ENCODE measurements around the gene DLG1. TPM values are rescaled to one million over a fixed set of nuclear protein-coding genes. Genes with fewer than 3 reads are reported as not detected.
A peak's percentile ranks its signal among the peaks of the same experiment; 100 is the strongest.

DLG1 gene
- total and polyA plus RNA-seq, 9 of the 15 experiments (the other 6 are each of a cell fraction or from before 2014, with no cell fraction given), result 9.4 to 63.5 (median 43.6) TPM

DNA sequence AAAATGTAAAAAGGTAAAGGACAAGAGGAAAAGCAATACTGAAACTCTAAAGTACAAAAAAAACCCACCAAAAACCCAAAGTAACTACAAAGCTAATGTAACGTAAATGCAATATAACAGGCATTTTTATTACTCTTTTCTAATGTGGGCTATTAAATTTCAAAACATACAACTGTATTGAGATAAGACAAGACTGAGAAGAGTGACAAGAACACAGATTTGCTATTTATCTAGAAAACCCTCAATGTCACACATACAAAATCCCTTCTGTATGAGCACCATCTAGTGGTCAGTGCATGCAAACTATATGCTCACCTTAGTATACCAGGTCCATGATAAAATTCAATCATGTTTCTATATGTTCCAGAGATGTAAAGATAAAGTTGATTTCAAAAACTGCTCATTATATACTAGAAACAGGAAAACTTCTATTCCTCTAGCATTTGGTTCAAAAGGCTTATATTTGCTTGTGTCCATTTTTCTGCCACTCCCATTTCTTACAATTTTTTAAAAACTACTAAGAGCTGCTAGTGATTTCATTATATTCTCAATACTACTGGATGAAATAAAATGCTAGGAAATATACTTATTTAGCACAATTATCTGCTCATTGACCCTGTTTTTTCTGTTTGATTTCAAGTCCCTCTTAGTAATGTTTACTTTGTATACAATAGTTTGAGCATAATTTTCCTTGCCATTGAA, 111.4 kb downstream of the DLG1 start:
- H3K27me3 ChIP-seq (ENCODE audit: control insufficient read depth in 2 of 2, insufficient read depth in 2 of 2, low read length in 2 of 2), result no peaks in the 10 kb centered on the region
- peaks cover 7% of the 10 kb centered on the region; the same call in 2 of the 3 replicates for H3K36me3 ChIP-seq (ENCODE audit: control insufficient read depth, insufficient read depth, low read length)
- no peak overlapping the region for H3K4me2 ChIP-seq (ENCODE audit: insufficient read depth, low read length)
- no peaks in the 10 kb centered on the region for H3K9me1 ChIP-seq (ENCODE audit: control insufficient read depth, insufficient read depth, low read length)
- H3K4me1 ChIP-seq (replicated peaks in 1 of 2; ENCODE audit: control insufficient read depth in 2 of 2, insufficient read depth in 2 of 2, low read length in 2 of 2), result no peaks in the 10 kb centered on the region; a peak in 1 of 5 replicates
- H4K20me1 ChIP-seq (replicated peaks; ENCODE audit: control insufficient read depth, insufficient read depth, low read length), result peaks cover 4% of the 10 kb centered on the region; the same call in 1 of the 2 replicates
- no peak overlapping the region for H2AFZ ChIP-seq (ENCODE audit: low read depth, low read length)
- BruUV-seq (replicated peaks), result no TSS peak
- H3K9ac ChIP-seq (ENCODE audit: insufficient read depth in 1 of 2, low read depth in 2 of 2, low read length in 2 of 2), result no peak overlapping the region
- DNase-seq (ENCODE audit: extremely low read depth in 1 of 4, low spot score in 3 of 4), result peak; percentile 30 to 73 (median 46)
- POLR2A ChIA-PET, result no interaction called here
- in situ Hi-C loops (cut with MboI), result loop anchor here (10.0 kb wide), 2 partner anchors 212 to 652 kb away; no protein-coding TSS in a partner anchor
- CTCF ChIA-PET (ENCODE audit: low intra/inter-chr PET ratio), result interaction anchor here (0.5 to 2.6 kb wide), 6 partner anchors 12 to 587 kb away, joined by 3 to 26 read pairs (median 4); no protein-coding TSS in a partner anchor
- H3K4me3 ChIP-seq, result no peak overlapping the region
- H3K79me2 ChIP-seq (ENCODE audit: control insufficient read depth, insufficient read depth, low read length), result peaks cover 46% of the 10 kb centered on the region
- H3K9me3 ChIP-seq (replicated peaks; ENCODE audit: control insufficient read depth, insufficient read depth, low read depth, low read length), result no peaks in the 10 kb centered on the region; the same call in 1 of the 2 replicates
- peak; percentile 74 for FAIRE-seq
- ATAC-seq, result peak; percentile 93
- 64% methylated on average over 1 of the region's 1 CpG for WGBS (ENCODE audit: insufficient coverage, low coverage, missing lambda C conversion rate)
- intact Hi-C loops (cut with micrococcal nuclease), result loop anchor here (1.0 to 10.0 kb wide), 5 partner anchors 152 to 662 kb away; no protein-coding TSS in a partner anchor
- no peak overlapping the region for H3K27ac ChIP-seq (ENCODE audit: extremely low read depth, low read depth, low read length)
- TF ChIP-seq TCF3 (CRISPR knock-in tag; IDR thresholded peaks at IDR 0.05) (0 out of 2 replicates have a peak, but pooled peaks have one; percentile 3), FOXK2 (conservative IDR thresholded peaks at IDR 0.05 in 1 of 2, IDR thresholded peaks at IDR 0.05 in 1 of 2; ENCODE audit: low read depth in 2 of 2) (0 out of 4 replicates have a peak, but pooled peaks of 1 of the 2 experiments have one; percentile 13), ETV1 (tag; conservative IDR thresholded peaks at IDR 0.05; ENCODE audit: low read depth) (no peak), HDAC3 (IDR thresholded peaks at IDR 0.05; ENCODE audit: borderline replicate concordance, partially characterized antibody) (no peak), PTBP1 (IDR thresholded peaks at IDR 0.05; ENCODE audit: low read depth, low read length) (no peak), GATAD2B (IDR thresholded peaks at IDR 0.05; ENCODE audit: borderline replicate concordance) (peak; percentile 28; the same call in 1 of the 2 replicates), KDM1A (IDR thresholded peaks at IDR 0.05) (peak; percentile 59 to 60; a peak in 3 of 4 replicates), ARNT (IDR thresholded peaks at IDR 0.05) (peak in 1 of 2 experiments; percentile 23; a peak in 1 of 4 replicates)
- TF ChIP-seq, protein P1, sequence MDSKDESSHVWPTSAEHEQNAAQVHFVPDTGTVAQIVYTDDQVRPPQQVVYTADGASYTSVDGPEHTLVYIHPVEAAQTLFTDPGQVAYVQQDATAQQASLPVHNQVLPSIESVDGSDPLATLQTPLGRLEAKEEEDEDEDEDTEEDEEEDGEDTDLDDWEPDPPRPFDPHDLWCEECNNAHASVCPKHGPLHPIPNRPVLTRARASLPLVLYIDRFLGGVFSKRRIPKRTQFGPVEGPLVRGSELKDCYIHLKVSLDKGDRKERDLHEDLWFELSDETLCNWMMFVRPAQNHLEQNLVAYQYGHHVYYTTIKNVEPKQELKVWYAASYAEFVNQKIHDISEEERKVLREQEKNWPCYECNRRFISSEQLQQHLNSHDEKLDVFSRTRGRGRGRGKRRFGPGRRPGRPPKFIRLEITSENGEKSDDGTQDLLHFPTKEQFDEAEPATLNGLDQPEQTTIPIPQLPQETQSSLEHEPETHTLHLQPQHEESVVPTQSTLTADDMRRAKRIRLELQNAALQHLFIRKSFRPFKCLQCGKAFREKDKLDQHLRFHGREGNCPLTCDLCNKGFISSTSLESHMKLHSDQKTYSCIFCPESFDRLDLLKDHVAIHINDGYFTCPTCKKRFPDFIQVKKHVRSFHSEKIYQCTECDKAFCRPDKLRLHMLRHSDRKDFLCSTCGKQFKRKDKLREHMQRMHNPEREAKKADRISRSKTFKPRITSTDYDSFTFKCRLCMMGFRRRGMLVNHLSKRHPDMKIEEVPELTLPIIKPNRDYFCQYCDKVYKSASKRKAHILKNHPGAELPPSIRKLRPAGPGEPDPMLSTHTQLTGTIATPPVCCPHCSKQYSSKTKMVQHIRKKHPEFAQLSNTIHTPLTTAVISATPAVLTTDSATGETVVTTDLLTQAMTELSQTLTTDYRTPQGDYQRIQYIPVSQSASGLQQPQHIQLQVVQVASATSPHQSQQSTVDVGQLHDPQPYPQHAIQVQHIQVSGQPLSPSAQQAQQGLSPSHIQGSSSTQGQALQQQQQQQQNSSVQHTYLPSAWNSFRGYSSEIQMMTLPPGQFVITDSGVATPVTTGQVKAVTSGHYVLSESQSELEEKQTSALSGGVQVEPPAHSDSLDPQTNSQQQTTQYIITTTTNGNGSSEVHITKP (IDR thresholded peaks at IDR 0.05; ENCODE audit: partially characterized antibody), result no peak
- TF ChIP-seq, protein P2, sequence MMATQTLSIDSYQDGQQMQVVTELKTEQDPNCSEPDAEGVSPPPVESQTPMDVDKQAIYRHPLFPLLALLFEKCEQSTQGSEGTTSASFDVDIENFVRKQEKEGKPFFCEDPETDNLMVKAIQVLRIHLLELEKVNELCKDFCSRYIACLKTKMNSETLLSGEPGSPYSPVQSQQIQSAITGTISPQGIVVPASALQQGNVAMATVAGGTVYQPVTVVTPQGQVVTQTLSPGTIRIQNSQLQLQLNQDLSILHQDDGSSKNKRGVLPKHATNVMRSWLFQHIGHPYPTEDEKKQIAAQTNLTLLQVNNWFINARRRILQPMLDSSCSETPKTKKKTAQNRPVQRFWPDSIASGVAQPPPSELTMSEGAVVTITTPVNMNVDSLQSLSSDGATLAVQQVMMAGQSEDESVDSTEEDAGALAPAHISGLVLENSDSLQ (IDR thresholded peaks at IDR 0.05), result peak; percentile 48; the same call in 1 of the 2 replicates
- TF ChIP-seq, protein P3, sequence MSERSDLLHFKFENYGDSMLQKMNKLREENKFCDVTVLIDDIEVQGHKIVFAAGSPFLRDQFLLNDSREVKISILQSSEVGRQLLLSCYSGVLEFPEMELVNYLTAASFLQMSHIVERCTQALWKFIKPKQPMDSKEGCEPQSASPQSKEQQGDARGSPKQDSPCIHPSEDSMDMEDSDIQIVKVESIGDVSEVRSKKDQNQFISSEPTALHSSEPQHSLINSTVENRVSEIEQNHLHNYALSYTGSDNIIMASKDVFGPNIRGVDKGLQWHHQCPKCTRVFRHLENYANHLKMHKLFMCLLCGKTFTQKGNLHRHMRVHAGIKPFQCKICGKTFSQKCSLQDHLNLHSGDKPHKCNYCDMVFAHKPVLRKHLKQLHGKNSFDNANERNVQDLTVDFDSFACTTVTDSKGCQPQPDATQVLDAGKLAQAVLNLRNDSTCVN (CRISPR knock-in tag; IDR thresholded peaks at IDR 0.05), result no peak
- TF ChIP-seq, protein P4, sequence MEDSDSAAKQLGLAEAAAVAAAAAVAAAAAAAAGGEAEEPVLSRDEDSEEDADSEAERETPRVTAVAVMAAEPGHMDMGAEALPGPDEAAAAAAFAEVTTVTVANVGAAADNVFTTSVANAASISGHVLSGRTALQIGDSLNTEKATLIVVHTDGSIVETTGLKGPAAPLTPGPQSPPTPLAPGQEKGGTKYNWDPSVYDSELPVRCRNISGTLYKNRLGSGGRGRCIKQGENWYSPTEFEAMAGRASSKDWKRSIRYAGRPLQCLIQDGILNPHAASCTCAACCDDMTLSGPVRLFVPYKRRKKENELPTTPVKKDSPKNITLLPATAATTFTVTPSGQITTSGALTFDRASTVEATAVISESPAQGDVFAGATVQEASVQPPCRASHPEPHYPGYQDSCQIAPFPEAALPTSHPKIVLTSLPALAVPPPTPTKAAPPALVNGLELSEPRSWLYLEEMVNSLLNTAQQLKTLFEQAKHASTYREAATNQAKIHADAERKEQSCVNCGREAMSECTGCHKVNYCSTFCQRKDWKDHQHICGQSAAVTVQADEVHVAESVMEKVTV (CRISPR knock-in tag; IDR thresholded peaks at IDR 0.05), result peak; percentile 62
